Germinal center (tissue), 1 donor: ENCODE results near the gene DPH6.
A peak's percentile ranks its signal among the peaks of the same experiment; 100 is the strongest.

Source experiments
- DNase-seq: peaks from one replicate; pipeline ENCODE4 v3.0.0; 2012; ENCODE audit warnings: mixed read lengths, low spot score

DPH6 gene

DNA sequence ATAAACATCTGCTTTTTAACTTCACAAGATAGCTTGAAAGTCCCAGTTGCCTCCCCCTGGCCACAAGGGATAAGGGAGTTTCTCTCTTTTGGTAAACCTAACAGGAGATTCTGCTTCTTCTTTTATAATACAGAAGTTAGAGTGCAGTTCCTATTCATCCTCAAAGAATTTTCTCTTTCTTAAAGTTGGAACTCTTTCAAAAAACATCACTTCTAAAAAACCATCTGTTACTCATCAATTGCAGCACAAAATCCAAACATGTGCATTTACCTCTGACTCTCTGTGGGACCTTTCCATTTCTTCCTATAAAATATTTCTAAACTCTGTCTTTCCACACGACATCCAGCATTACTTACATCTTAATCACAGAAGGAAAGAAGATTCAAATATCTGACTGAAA, 5.1 kb downstream of the DPH6 start:
- DNase-seq, result no peak

DNA sequence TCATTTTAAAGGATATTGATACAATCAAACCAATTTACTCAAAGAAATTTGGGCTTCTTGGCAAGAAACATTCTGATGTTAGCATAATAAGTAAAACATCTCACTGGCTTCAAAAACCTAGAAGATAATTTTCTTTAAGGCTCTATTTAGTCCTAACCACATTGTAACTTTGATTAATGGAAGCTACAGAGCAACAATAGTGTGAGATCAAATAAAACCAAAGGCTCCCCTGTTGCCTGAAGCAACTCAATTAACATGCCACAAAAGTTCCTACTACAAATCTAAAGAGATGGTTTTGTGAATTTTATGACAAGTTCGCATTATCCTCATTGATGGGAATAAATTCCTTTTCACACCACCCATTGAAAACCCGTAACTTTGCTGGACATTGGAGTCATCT, 5.9 kb downstream of the DPH6 start:
- no peak for DNase-seq

DNA sequence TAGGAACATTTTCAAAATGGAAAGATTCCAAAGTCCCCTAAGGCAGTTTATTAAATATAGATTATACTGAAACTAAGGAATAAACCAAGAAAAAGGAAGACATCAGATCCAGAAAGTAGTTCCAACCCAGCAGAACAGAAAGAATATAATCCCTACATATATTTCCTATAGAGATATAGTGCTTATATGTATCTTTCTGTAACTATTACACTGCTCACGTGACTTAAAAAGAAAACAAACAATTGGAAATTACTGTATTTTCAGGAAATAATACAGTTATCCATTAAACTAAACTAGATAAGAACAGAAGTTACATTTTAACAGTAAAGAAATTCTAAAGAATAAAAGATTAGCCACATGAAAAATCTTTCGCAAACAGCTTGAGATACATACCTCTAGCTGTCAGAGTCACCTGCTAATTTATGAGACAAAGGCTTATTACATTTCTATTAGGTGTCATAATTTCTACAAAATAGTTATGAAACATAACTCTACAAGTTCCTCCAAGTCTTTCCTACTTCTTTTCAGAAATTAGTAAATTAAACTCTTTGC, 10.5 kb downstream of the DPH6 start:
- DNase-seq, result no peak

DNA sequence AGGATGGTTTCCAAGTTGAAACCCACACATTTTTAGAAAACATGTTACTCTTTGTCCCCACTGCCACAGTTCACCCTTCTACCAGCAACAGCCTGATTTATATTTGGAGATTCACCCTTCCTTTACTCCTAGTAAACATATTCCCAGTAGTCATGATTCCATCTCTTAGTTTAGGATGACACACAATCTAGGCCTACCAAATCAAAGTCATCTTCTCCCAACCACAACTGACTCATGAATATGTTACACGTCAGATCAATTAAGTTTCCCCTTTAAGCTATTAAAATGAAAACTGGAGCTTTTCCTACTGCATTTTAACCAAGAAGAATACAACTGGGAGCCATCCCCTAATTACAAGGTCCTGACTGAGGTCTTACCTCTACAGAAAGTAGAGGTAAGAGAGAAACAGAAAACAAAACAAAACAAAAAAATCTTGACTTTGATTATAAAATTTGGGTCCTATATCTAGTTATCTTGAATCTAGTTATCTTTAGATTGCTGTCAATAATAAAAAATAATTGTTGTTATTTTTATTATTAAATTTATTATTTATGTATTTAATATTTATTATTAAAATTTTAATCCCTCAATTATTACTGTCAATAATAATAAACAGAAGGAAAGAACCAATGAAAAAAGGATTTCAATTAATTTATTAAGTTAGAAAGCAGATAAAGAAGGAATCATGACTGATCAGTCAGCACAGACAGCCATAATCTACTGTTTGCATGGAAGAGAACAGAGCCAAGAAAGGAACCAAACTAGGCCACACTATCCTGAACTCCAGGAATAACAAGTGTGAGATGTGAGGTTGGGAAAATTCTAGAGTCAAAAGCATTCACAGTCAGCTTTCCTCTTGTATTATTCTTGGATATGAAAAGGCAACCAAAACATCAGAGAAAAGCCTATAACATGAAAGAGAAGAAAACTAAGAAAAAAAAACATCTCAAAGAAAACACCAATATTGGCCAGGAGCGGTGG, 12.5 kb downstream of the DPH6 start:
- no peak for DNase-seq

DNA sequence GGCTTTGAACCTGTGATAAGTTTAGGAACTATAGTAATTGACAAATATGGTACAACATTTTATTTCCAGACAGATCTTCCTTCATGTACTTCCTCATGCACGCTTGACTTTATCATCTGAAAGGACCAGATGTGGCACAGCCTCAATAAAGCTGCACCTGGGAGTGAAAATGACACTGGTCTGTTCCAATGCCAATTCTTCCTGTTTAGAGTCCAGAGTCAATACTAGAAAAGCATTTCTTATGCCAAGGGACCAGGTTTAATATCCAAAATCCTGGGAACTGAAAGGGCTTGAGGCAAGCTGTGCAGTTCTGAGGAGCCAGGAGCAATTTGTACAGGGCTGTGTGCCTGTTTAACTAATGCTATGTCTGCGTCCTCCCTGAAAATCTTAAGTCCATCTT, 15.3 kb downstream of the DPH6 start:
- DNase-seq, result no peak

DNA sequence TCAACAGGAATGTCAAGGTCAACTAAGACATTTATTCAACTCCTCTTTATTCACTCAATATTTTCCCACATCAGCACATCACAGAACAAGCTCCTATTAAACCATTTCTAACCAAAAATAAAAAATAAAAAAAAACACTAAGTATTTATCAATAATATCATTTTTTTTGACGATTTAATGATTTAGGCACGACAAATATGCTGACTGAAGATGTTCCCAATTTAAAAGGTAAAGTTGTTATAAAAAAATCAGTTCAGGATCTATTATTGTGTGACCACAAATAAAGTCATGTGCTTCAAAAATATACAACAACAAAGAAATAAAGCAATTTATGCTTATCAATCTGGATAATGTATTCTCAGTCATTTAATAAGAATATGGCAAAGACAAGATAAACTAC, 16.2 kb downstream of the DPH6 start:
- no peak for DNase-seq

DNA sequence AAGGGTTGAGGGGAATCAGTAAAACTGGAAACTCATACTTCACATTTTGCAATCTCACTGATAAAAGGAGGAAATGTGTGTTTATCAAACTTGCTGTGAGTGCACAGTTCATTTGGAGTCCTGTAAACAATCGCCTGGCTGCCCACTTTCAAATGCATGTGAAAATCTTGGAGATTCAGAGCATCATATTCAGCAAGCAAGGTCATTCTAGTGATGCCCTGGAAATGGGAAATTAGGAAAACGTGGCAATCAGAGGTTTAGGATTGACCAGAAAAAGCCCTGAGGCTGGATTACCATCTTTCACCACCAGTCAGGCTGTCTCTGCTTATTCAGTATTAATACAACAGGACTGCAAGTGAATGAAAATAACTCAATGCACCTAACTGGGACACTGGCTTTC, 23.9 kb downstream of the DPH6 start:
- no peak for DNase-seq

DNA sequence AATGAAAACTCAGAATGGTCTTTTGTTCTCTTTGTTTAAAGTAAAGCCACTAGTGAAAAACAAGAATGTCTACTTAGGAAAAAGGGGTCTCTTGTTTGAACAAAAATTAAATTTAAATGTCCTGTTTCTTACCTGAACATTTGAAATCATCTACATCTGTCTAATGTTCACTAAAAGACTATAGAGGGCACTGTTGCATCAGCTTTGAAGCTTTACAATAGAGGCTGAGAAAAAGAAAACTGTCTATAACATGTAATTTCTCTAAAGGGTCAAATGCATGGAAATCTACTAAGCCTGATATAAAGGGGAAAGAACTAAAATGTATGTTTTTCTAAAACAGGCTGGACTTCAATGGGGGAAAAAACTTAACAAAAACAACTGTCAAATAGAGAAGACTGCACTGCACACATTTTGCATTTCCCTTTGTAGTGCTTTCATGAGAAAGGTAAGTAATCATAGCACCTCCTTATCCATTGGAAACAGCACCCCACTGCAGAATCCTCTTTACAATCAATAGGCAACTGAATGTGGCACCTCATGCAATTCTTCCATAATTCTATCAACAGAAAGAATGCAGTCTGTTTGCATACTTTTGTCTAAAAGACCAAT, 26.3 kb downstream of the DPH6 start:
- no peak for DNase-seq

DNA sequence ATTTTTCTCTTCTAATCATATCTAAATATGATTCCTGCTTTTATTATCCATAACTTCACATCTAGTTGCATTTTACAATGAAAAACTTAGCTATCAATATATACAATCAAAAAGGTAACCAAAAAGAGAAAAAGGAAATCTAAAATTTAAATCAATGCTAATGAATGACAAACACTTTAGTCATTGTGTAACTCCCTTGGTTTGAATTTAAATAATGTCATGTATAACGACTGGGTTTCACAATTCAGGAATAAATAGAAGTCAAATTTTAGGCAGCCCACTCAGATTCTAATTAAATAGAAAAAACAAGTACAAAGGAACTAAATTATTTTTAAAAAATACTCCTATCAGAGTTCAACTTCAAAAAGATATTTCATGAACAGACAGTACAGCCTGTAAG, 26.9 kb downstream of the DPH6 start:
- no peak for DNase-seq

DNA sequence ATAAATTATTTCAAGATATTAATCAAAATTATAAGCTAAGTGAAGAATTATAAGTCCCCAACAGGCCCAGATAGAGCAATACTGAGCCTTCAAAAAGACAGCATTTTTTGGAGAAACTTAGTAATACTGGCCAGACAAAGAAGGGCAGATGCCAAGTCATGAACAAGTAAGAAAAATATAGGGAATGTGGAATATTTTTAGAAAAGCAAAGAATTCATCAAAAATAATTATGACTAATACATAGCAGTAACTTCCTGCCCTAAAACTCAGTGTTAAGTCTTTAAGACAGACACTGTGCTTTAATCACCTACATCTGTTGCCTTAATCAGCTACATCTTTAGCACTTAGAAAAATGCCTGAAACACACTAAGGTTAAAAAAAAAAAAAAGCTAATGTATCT, 31.2 kb downstream of the DPH6 start:
- DNase-seq, result no peak

DNA sequence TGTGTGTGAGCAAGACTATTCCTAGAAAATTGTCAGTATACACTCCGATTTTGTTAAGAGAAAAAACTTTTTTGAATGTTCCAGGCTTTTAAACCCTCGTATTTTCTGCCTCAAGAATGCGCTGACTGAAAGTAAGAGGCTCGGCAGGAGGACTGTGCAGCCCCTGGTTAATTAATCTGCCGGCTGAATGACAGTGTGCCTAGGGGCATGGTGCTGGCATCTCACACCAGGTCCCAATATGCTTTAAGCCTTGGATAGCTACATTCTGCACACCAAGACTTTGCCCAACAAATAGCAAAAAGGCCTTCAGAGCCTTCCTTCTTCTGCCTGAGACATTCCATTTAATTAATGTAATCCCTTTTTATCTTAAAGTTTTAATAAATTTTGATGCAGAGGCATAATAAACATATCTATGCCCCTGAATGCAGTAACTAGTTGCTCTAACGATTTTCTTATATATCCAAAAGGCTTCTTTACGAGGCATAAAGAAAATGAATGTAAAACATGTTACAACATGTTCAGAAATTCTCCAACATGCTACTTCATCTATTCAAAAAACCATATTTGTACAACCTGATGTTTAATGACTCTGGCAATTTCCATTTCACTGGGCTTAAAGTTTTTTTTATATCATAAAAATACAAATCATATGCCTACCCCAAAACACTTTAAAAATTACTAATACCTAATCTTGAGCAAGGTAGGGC, 37.9 kb downstream of the DPH6 start:
- no peak for DNase-seq

DNA sequence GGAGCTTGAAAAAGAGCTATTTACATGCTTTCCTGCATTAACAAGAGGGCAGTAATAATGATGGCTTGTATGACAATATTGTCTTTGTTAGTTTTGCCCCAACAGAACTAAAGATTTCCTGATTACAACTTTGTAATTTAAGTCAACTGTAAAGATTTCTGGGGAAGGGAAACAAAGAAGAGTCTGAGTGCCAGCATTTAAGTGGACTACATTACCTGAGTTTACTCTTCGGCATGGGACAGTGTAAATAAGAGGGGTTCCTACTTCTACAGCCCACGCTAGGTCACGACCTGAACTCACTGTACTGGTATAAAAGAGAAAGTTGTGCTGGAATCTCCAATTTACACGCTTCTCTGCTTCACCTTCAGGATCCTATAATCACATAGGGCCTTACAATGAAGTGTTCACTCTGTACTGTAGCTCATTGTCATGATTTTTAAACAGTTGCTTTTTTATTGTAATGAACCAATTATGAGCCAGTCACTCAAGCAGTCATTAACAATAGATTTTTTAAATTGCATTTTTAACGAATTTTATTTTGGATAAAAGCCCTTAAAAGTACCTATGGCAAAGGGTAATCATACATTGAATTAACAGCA, 39.6 kb downstream of the DPH6 start:
- no peak for DNase-seq

DNA sequence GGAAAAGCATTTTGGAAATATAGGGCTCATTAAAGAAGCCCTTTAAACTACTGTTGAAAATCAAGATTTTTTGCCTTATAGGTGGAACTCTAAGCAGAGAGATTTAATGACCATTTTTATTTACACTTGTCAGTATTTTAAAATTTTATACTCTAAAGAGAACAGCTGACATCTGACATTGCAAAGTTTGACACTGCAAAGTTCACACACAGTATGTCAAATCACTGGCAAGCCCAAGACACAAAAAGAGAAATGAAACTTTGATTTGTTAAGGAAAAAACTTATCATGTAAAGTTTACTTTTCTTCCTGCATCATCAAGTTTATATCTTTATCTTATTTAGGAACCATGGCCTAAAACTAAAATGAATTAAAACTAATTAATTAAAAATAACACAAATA, 40.2 kb downstream of the DPH6 start:
- peak; percentile 3 for DNase-seq

DNA sequence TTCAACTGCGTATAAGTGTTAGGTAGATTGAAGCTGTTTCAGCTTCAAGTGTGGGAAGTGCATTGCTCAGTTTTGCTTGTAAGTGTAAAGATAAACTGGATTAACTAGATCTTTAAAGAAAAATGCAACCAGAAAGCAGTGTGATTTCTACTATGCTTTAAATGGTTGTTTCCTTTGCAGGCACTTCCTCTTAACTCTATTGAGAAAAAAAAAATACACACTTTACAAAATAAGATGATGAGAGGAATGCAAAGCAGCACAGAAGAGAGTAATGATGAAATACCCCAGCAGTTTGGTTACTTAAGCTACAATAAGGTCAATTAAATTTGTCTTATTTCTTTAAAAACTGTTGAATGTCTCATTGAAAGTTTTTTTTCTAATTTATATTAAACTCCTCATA, 40.8 kb downstream of the DPH6 start:
- DNase-seq, result no peak

DNA sequence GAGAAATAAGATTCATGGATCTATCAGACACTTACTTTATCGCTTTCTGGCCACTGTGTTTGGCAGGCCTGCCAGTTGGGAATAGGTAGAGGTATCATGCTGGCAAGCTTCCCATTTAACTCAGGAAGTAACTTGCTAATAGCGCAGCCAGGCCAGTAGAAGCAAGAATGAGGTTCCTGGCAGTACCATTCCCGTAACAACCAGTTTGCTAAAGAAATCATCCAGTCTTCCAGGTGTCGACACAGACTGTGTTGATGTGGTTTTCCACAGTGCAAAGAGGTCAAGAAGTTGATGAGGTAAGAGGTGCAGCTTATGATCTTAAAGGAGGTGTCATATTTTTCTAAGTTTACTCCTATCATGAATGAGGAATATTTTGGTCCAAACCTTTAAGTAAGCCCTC, 46.2 kb downstream of the DPH6 start:
- DNase-seq, result no peak

DNA sequence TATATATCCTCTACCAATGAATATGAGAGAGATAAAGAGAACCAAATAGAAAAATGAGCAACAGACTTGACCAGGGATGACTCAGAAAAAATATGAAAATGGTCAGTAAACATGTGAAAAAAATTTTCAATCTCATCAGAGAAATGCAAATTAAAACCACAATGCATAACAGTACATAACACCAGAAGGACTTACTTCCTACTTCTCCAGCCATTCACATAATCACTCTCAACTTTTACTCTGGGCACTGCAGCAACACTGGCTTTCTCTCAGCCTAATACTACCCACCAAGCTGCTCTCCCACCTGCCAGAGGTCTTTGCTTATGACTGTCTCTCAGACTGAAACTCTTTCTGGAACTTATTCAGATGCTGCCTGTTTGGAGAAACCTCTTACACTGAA, 49.4 kb downstream of the DPH6 start:
- peak; percentile 7 for DNase-seq

DNA sequence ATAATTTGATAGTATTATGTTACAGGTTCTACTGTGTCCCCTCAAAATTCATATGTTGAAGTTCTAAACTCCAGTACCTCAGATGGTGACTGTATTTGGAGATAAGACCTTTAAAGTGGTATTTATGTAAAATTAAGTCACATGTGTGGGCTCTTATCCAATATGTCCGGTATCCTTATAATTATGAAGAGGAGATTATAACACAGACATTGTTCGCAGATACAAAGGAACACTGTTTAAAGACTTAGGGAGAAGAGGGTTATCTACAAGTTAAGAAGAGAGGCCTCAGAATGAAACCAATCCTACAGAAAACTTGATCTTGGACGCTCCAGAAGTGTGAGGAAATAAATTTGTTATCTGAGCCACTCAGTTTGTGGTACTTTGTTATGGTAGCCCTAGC, 50.9 kb downstream of the DPH6 start:
- no peak for DNase-seq

DNA sequence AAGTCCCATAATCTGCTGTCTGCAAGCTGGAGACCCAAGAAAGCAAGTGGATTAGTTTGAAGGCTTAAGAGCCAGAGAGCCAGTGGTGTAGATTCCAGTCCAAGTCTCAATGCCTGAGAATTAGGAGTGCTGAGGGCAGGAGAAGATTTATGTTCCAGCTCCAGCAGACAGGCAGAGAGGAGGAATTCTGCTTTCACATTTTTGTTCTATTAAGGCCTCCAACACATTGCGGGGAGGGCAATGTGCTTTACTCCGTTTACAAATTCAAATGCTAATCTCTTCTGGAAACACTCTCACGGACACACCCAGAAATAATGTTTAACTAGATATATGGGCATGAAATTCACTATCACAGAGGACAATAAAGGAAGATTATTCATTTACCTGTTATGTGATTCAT, 54.0 kb downstream of the DPH6 start:
- no peak for DNase-seq

DNA sequence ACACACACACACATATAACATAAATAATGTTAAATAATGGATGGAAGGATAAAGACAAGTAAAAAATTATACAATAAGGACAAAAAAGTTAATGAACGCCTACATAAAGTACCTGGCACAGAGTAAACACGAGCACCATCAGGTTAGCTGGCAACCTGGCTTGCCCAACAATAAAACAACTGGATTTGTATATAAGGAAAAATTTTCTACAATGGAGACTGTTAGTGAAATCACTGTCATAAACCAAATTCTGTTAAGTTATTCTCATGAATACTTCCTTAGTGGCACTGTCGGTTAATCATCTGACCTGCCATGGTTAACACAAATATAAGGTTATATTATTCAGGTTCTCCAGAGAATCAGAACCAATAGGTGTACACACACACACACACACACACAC, 54.8 kb downstream of the DPH6 start:
- no peak for DNase-seq

DNA sequence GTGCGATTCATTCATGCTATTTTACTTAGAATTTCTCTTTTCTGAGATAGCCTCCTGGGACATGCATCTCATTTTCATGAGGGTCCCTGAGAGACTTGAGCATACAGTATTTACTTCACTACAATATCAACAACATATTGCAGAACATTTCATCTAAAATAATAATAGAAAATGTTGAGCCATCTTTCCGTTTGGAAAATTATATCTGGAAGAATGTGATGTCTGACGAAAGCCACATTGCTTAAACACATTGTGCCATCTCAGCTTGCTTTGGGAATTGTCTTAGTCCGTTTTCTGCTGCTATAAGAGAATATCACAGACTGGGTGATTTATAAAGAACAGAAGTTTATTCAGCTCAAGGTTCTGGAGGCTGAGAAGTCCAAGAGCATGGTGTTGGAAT, 55.5 kb downstream of the DPH6 start:
- no peak for DNase-seq

DNA sequence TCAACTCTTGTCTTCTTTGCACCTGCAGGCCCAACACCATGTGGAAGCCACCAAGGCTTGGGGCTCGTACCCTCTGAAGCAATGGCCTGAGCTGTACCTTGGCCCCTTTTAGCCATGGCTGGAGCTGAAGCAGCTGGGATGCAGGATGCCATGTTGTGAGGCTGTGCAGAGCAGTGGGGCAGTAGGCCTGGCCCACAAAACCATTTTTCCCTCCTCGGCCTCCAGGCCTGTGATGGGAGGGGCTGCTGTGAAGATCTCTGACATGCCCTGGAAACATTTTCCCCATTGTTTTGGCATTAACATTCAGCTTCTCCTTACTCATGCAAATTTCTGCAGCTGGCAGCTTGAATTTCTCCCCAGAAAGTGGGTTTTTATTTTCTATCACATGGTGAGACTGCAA, 58.5 kb downstream of the DPH6 start:
- DNase-seq, result no peak

DNA sequence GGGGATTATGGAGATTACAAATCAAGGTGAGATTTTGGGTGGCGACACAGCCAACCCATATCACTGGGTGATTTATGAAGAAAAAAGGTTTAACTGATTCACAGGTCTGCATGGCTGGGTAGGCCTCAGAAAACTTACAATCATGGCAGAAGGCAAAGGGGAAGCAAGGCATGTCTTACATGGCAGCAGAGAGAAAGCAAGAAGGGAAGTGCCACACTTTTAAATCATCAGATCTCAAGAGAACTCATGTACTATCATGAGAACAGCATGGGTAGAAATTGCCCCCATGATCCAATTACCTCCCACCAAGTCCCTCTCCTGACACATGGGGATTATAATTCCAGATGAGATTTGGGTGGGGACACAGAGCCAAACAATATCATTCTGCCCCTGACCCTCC, 59.7 kb downstream of the DPH6 start:
- no peak for DNase-seq
